Endothelial cell (in vitro differentiated cells): ENCODE measurements around the gene GLT8D2. TPM values are rescaled to one million over a fixed set of nuclear protein-coding genes. Genes with fewer than 3 reads are reported as not detected.

Source experiments
- DNase-seq: peaks from one replicate; pipeline ENCODE4 v3.0.0; 2021; ENCODE audit warnings: low spot score
- H3K27ac Mint-ChIP-seq: one replicate; pipeline ENCODE4 v1.8.0; 2021; ENCODE audit warnings: mixed read lengths, inconsistent platforms; ENCODE audit not compliant: unreplicated experiment
- H3K27me3 Mint-ChIP-seq: one replicate; pipeline ENCODE4 v1.8.0; 2021; ENCODE audit warnings: mild to moderate bottlenecking, moderate library complexity, mixed read lengths, inconsistent platforms; ENCODE audit not compliant: unreplicated experiment
- H3K36me3 Mint-ChIP-seq: one replicate; pipeline ENCODE4 v1.8.0; 2021; ENCODE audit warnings: mild to moderate bottlenecking, low read depth, mixed read lengths, inconsistent platforms; ENCODE audit not compliant: unreplicated experiment
- H3K4me1 Mint-ChIP-seq: one replicate; pipeline ENCODE4 v1.8.0; 2021; ENCODE audit warnings: mild to moderate bottlenecking, mixed read lengths, inconsistent platforms; ENCODE audit not compliant: unreplicated experiment
- H3K4me3 Mint-ChIP-seq: one replicate; pipeline ENCODE4 v1.8.0; 2021; ENCODE audit warnings: mild to moderate bottlenecking, mixed read lengths, inconsistent platforms; ENCODE audit not compliant: unreplicated experiment
- H3K9me3 Mint-ChIP-seq: one replicate; pipeline ENCODE4 v1.8.0; 2021; ENCODE audit warnings: mixed read lengths, inconsistent platforms; ENCODE audit not compliant: unreplicated experiment
- total RNA-seq: library from RNA; stranded (reverse); fragmentation: NEBNext Ultra II Directional; extraction: Animal tissue kit (Norgen Biotek cat#: 25700); gene quantifications from one replicate; pipeline ENCODE4 v1.2.1, GENCODE V29; 2021; ENCODE audit not compliant: unreplicated experiment
- TF ChIP-seq, protein P1 (sequence below): fragments of 200-600 bp; sonication (generic); IDR thresholded peaks from one replicate; pipeline ENCODE4 v1.5.0; 2021; ENCODE audit warnings: antibody characterized with exemption; ENCODE audit not compliant: unreplicated experiment

GLT8D2 gene
- total RNA-seq, 1 donor from 2014 or later = 3.8 TPM

DNA sequence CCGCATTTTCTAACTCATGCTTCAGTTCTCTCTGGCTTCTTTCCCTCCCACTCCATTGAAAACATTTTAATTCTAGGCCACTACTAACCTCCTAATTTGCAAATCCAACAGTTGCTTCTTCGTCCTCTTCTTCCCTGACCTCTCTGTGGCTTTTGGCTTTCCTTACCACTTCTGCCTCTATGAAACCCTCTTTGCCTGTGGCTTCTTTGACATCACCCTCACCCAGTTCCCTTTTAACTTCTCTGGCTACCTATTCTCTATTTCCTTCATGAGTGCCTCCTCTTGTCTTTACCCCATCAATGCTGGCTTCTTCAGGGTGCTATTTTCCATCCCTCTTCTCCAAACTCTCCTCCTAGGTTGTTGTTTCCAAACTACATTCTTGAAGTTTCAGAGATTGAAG lies 10.0 kb upstream of the GLT8D2 start:
- no peaks in the 10 kb centered on the region for H3K36me3 Mint-ChIP-seq
- H3K4me3 Mint-ChIP-seq = no peak overlapping the region
- H3K9me3 Mint-ChIP-seq = no peaks in the 10 kb centered on the region
- TF ChIP-seq, protein P1, sequence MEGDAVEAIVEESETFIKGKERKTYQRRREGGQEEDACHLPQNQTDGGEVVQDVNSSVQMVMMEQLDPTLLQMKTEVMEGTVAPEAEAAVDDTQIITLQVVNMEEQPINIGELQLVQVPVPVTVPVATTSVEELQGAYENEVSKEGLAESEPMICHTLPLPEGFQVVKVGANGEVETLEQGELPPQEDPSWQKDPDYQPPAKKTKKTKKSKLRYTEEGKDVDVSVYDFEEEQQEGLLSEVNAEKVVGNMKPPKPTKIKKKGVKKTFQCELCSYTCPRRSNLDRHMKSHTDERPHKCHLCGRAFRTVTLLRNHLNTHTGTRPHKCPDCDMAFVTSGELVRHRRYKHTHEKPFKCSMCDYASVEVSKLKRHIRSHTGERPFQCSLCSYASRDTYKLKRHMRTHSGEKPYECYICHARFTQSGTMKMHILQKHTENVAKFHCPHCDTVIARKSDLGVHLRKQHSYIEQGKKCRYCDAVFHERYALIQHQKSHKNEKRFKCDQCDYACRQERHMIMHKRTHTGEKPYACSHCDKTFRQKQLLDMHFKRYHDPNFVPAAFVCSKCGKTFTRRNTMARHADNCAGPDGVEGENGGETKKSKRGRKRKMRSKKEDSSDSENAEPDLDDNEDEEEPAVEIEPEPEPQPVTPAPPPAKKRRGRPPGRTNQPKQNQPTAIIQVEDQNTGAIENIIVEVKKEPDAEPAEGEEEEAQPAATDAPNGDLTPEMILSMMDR = no peak
- H3K27me3 Mint-ChIP-seq = peaks cover 2% of the 10 kb centered on the region
- no peak for DNase-seq
- no peak overlapping the region for H3K27ac Mint-ChIP-seq
- peaks cover 5% of the 10 kb centered on the region for H3K4me1 Mint-ChIP-seq

DNA sequence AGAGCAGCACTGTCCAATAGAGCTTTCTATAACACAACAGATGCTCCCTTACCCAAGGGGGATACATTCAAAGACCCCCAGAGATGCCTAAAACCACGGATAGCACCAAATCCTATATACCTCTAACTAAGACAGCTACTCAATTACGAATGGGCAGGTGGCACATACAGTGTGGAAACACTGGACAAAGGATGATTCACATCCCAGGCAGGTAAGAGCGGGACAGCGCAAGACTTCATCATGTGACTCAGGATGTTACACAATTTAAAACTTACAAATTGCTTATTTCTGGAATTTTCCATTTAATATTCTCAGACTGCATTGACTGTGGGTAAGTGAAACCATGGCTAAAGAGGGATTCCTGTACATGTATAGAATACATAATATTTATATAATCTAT lies 8.8 kb upstream of the GLT8D2 start:
- no peaks in the 10 kb centered on the region for H3K9me3 Mint-ChIP-seq
- H3K4me3 Mint-ChIP-seq = no peak overlapping the region
- no peaks in the 10 kb centered on the region for H3K36me3 Mint-ChIP-seq
- H3K4me1 Mint-ChIP-seq = peaks cover 9% of the 10 kb centered on the region
- H3K27ac Mint-ChIP-seq = no peak overlapping the region
- no peak for DNase-seq
- H3K27me3 Mint-ChIP-seq = peaks cover 2% of the 10 kb centered on the region
- TF ChIP-seq, protein P1 = no peak

DNA sequence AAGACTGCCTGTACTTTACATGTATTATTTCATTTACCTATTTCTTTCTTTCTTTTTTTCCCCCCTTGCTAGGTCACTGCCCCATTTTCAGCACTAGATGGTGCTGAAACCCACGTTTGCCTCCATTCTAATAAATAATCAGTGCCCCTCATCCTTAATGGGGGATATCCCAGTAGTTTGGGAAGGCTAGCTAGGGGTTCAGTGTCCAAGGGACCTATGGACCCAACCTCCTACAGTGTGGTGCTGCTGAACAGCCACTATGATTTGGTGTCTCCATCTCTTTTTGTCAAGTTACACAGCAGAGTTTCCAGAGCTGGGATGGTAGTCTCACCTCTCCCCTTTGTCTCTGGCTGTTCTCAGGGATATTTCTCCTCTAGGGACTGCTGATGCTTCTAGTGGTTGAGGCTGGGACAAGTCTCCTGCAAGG lies 7.8 kb upstream of the GLT8D2 start:
- Mint-ChIP-seq H3K27ac (no peak overlapping the region), H3K9me3 (no peaks in the 10 kb centered on the region), H3K4me3 (no peak overlapping the region), H3K36me3 (no peaks in the 10 kb centered on the region), H3K27me3 (peaks cover under 1% of the 10 kb centered on the region), H3K4me1 (peaks cover 9% of the 10 kb centered on the region)
- DNase-seq = no peak
- TF ChIP-seq, protein P1 = peak; percentile 54

DNA sequence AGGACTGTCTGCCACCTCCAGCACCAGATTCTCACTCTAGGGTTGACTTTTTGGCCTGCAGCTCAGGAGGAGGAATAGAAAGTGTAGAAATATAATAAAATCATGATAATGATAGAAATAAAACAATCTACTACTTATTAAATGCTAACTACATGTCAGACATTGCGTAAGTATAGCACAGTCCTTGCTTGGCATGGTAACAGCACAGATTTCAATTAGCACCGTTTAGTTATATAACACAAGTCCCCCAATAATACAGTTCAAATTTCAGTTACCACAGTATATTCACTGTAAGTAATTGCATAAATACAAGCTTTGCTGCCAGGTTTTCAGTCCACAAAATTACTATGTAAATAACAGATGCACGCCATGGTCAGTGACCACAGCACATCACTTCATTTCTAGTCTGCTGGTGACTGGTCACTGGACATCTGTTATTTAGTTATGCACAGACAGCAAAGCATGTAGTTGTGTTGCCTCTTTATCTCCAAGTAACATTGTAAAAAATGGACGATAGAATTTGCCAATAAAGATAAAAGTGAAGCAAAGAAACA lies 6.5 kb upstream of the GLT8D2 start:
- H3K9me3 Mint-ChIP-seq = no peaks in the 10 kb centered on the region
- no peaks in the 10 kb centered on the region for H3K36me3 Mint-ChIP-seq
- peaks cover 1% of the 10 kb centered on the region for H3K27me3 Mint-ChIP-seq
- H3K4me1 Mint-ChIP-seq = peaks cover 9% of the 10 kb centered on the region
- no peak for DNase-seq
- TF ChIP-seq, protein P1 = no peak
- H3K4me3 Mint-ChIP-seq = no peak overlapping the region
- no peak overlapping the region for H3K27ac Mint-ChIP-seq

DNA sequence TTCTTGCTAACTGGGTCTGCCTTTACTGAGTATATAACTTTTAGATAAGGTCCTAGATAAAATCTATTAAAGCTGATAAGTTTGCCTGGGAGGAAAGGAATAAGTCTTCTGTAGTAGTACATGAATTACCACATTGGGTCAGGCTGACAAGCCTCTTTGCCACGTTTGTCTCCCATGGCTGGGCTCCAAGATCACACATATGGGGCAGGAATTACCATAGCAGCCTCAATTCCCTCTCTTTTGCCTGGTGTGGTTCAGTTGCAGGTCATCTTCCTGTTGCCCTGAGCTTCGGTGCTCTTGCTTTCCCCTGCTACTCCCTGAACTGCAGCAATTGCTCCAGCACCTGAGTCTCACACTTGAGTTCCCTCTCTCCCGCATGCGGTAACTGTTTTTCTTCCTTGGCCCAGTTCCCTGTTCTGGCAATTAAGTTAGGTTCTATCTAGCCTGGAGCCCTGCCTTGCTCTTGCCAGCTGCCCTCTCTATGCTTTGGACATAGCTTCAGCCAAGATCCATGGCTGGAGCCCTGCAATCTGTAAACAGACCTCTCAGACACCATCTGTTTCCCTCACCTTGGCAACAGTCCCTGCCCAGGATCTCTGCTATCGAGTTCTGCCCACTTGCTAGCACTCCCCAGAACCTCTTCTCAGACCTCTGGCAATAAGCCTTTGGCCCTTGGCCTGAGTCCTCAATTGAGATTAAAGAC lies 5.8 kb upstream of the GLT8D2 start:
- no peak for DNase-seq
- no peaks in the 10 kb centered on the region for H3K36me3 Mint-ChIP-seq
- TF ChIP-seq, protein P1 = no peak
- H3K9me3 Mint-ChIP-seq = no peaks in the 10 kb centered on the region
- peaks cover 1% of the 10 kb centered on the region for H3K27me3 Mint-ChIP-seq
- H3K27ac Mint-ChIP-seq = no peak overlapping the region
- no peak overlapping the region for H3K4me3 Mint-ChIP-seq
- H3K4me1 Mint-ChIP-seq = peaks cover 9% of the 10 kb centered on the region
